Esophagus muscularis mucosa (tissue), 4 donors: ENCODE results near the gene PRDX2. TPM values are rescaled to one million over a fixed set of nuclear protein-coding genes. Genes with fewer than 3 reads are reported as not detected.
"Not testable (repeated sequence)": the region's sequence is repeated elsewhere in the genome, so short reads cannot be mapped to it uniquely, and the experiment has no call there.

Source experiments
- DNase-seq: peaks from one replicate; pipeline ENCODE4 v3.0.0-alpha.2; 2017; ENCODE audit errors: extremely low spot score
- H3K27ac ChIP-seq, 4 donors: fragments of 200-600 bp; sonication (generic); replicated peaks in 1 of 4; 1 replicate in 3 of 4; 2 replicates in 1 of 4; pipeline ENCODE4 v1.5.1; 2016 to 2019; ENCODE audit warnings: mild to moderate bottlenecking in 1 of 4
- H3K27me3 ChIP-seq, 4 donors: fragments of 200-600 bp; sonication (generic); one replicate each; pipeline versions ENCODE4 v1.5.1 to v1.6.0; 2016 to 2019
- H3K36me3 ChIP-seq, 4 donors: fragments of 200-600 bp; sonication (generic); one replicate each; pipeline ENCODE4 v1.5.1; 2016 to 2019
- H3K4me1 ChIP-seq, 4 donors: fragments of 200-600 bp; sonication (generic); one replicate each; pipeline ENCODE4 v1.5.1; 2016 to 2019
- H3K4me3 ChIP-seq, 4 donors: fragments of 200-600 bp; sonication (generic); 1 replicate in 2 of 4; 2 replicates in 2 of 4; pipeline ENCODE4 v1.5.1; 2016 to 2019; ENCODE audit warnings: mild to moderate bottlenecking in 4 of 4, moderate library complexity in 1 of 4
- H3K9me3 ChIP-seq, 4 donors: fragments of 200-600 bp; sonication (generic); 1 replicate in 3 of 4; 2 replicates in 1 of 4; pipeline ENCODE4 v1.5.1; 2016 to 2019
- EP300 ChIP-seq: sonication (generic); formaldehyde crosslinking; IDR thresholded peaks from one replicate; pipeline ENCODE4 v1.6.1; 2017; ENCODE audit warnings: antibody characterized with exemption
- POLR2A ChIP-seq: fragments of 450-650 bp; IDR thresholded peaks from one replicate; pipeline ENCODE4 v1.6.1; 2017; ENCODE audit warnings: antibody characterized with exemption, moderate library complexity, mild to moderate bottlenecking, low read depth
- POLR2AphosphoS5 ChIP-seq, 2 donors: sonication (generic); formaldehyde crosslinking; IDR thresholded peaks; one replicate each; pipeline ENCODE4 v1.6.1; 2017; ENCODE audit warnings: antibody characterized with exemption in 2 of 2
- WGBS: methylation state at CpG from one replicate; pipeline ENCODE4 v1.1.5; 2018; 5-methylcytosine and 5-hydroxymethylcytosine counted together
- intact Hi-C: fragments of 100-400 bp; cut with DNase I; formaldehyde crosslinking; loops from one replicate; pipeline ENCODE4 v1.15.1; 2023
- total RNA-seq, 4 donors: library from RNA; depleted of rRNA; stranded (reverse); fragments of >200 nt; gene quantifications; one replicate each; pipeline versions ENCODE4 v1.1.0 to v1.2.1, GENCODE V29; 2016
- TF ChIP-seq, protein P1 (sequence below), 3 experiments: fragments of 200-600 bp in 2 of 3; fragments of 450-650 bp in 1 of 3; sonication (generic) in 2 of 3; IDR thresholded peaks; one replicate each; pipeline ENCODE4 v1.5.1; 2017 to 2019; ENCODE audit warnings: antibody characterized with exemption in 3 of 3, mild to moderate bottlenecking in 2 of 3, moderate library complexity in 1 of 3

The PRDX2 gene
- total RNA-seq = 100 to 1,000 TPM; 236 to 275 (median 250) TPM

DNA sequence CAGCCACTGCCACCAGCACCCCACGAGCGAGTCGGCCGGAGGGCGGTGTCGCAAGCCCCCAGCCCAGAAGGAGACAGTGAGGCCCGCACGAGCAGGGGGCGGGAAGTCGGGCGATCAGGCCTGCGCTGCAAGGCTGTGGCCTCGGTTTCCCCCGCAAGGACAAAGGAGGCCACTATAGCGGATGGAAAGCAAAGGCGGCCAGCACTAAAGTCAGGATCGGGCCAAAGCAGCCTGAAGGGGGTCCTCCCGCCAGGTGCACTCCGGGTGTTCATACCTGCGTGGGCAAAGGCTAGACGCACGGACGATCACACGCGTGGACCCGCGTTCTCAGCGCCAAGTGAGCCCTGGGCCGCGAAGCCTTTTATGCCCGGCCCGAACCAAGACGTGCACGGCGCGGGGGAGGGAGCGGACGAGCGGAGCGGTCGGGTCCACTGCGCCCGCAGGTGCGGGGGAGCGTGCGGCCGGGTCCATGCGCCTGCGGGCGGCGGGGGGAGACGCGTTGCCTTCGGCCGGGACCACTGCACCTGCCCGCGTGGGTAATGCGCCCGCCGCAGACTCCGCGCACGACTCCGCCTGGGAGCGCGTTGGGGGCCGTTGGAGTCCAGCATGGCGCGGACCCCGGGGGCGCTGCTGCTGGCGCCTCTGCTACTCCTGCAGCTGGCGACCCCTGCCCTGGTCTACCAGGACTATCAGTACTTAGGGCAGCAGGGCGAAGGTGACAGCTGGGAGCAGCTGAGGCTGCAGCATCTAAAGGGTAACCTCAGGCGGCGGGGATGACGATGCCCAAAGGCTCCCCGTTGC lies at the start of gene PRDX2, which contains the start of gene THSD8:
PRDX2 (minus strand) TSS at position 335 of the 801 bp plus-strand sequence. CDS start 539 bp downstream, outside the sequence.
THSD8 (plus strand) TSS at position 604 of the 801 bp plus-strand sequence; CDS start at position 607, 3 bp downstream.
- DNase-seq = no peak
- Histone ChIP-seq H3K27me3 (no peaks in the 10 kb centered on the region), H3K4me1 (peaks cover 28 to 42% (median 37%) of the 10 kb centered on the region in 4 donors), H3K4me3 (peak within 1 kb of the TSS; percentile 79 to 93 (median 86)), H3K9me3 (no peaks in the 10 kb centered on the region), H3K27ac (peak within 1 kb of the TSS; percentile 83 to 89 (median 86)), H3K36me3 (peaks cover 6 to 34% (median 25%) of the 10 kb centered on the region in 4 donors)
- intact Hi-C loops = no loop called here
- WGBS = 0% methylated on average over 12 of the region's 78 CpGs
- TF ChIP-seq POLR2A (peak; percentile 53), EP300 (no peak), POLR2AphosphoS5 (IDR thresholded peaks at IDR 0.05) (peak; percentile 95 to 97)
- TF ChIP-seq, protein P1, sequence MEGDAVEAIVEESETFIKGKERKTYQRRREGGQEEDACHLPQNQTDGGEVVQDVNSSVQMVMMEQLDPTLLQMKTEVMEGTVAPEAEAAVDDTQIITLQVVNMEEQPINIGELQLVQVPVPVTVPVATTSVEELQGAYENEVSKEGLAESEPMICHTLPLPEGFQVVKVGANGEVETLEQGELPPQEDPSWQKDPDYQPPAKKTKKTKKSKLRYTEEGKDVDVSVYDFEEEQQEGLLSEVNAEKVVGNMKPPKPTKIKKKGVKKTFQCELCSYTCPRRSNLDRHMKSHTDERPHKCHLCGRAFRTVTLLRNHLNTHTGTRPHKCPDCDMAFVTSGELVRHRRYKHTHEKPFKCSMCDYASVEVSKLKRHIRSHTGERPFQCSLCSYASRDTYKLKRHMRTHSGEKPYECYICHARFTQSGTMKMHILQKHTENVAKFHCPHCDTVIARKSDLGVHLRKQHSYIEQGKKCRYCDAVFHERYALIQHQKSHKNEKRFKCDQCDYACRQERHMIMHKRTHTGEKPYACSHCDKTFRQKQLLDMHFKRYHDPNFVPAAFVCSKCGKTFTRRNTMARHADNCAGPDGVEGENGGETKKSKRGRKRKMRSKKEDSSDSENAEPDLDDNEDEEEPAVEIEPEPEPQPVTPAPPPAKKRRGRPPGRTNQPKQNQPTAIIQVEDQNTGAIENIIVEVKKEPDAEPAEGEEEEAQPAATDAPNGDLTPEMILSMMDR (IDR thresholded peaks at IDR 0.05) = no peak

GRCh38 chr19:12847159-12848139 lies 45.8 kb upstream of the PRDX2 start:
- H3K9me3 ChIP-seq = no peaks in the 10 kb centered on the region
- DNase-seq = peak; percentile 95
- WGBS = 10% methylated on average over 54 of the region's 69 CpGs
- H3K27me3 ChIP-seq = peaks cover 0 to 47% (median 9%) of the 10 kb centered on the region in 4 donors
- H3K27ac ChIP-seq = no peak overlapping the region
- TF ChIP-seq, protein P1 (IDR thresholded peaks at IDR 0.05) = peak in 2 of 3 experiments; percentile 99
- TF ChIP-seq EP300 = no peak
- TF ChIP-seq POLR2AphosphoS5 (IDR thresholded peaks at IDR 0.05) = peak in 1 of 2 donors; percentile 81
- TF ChIP-seq POLR2A = no peak
- H3K4me3 ChIP-seq = peak overlapping the region; percentile 19 to 46 (median 30)
- no peaks in the 10 kb centered on the region for H3K36me3 ChIP-seq
- intact Hi-C loops = loop anchor here (2.0 to 10.0 kb wide), 2 partner anchors 81 to 163 kb away; partner anchors contain the start of genes DHPS and GNG14
- peaks cover 8 to 12% (median 11%) of the 10 kb centered on the region in 4 donors for H3K4me1 ChIP-seq

DNA sequence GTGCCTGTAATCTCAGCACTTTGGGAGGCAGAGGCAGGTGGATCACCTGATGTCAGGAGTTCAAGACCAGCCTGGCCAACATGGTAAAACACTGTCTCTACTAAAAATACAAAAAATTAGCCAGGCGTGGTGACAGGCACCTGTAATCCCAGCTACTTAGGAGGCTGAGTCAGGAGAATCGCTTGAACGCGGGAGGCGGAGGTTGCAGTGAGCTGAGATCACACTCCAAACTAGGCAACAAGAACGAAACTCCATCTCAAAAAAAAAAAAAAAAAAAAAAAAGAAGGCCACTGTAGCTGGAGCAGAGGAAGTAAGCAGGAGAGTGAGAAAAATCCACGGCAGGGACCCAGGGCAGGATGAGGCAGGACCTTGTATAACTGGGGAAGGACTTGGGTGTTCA lies 45.0 kb upstream of the PRDX2 start:
- H3K4me1 ChIP-seq = peaks cover 8 to 12% (median 11%) of the 10 kb centered on the region in 4 donors
- not testable (repeated sequence) for H3K36me3 ChIP-seq, H3K27ac ChIP-seq, DNase-seq, H3K9me3 ChIP-seq, H3K4me3 ChIP-seq
- intact Hi-C loops = loop anchor here (2.0 to 10.0 kb wide), 2 partner anchors 80 to 162 kb away; partner anchors contain the start of genes DHPS and GNG14
- peaks cover 0 to 56% (median 16%) of the 10 kb centered on the region in 4 donors for H3K27me3 ChIP-seq
- WGBS = 87% methylated on average over 7 of the region's 7 CpGs

- DNase-seq = no peak
- H3K27ac ChIP-seq = no peak overlapping the region
- TF ChIP-seq EP300 = no peak
- TF ChIP-seq, protein P1 (IDR thresholded peaks at IDR 0.05) = no peak
- no peak for TF ChIP-seq POLR2AphosphoS5 (IDR thresholded peaks at IDR 0.05)
- no peak for TF ChIP-seq POLR2A
- intact Hi-C loops = loop anchor here (10.0 kb wide), 1 partner anchor 159 kb away; the partner anchor contains the start of genes DHPS and GNG14
- peaks cover 14 to 25% (median 23%) of the 10 kb centered on the region in 4 donors for H3K4me1 ChIP-seq
- H3K9me3 ChIP-seq = no peaks in the 10 kb centered on the region
- H3K27me3 ChIP-seq = peaks cover 0 to 80% (median 39%) of the 10 kb centered on the region in 4 donors
- H3K4me3 ChIP-seq = no peak overlapping the region
- no peaks in the 10 kb centered on the region for H3K36me3 ChIP-seq
- 93% methylated on average over 3 of the region's 3 CpGs for WGBS
Observed at GRCh38 chr19:12843999-12844732, 42.6 kb upstream of the PRDX2 start.
